HFFc6 (cell line): ENCODE data around the gene NUSAP1. TPM values are rescaled to one million over a fixed set of nuclear protein-coding genes. Genes with fewer than 3 reads are reported as not detected.

ENCODE experiments used
- DNase-seq: peaks from one replicate; pipeline ENCODE4 v3.0.0-alpha.2; 2018
- H3K27ac Mint-ChIP-seq: 2 replicates; pipeline ENCODE4 v1.8.0; 2020; ENCODE audit warnings: mild to moderate bottlenecking, mixed read lengths
- H3K27me3 Mint-ChIP-seq: 2 replicates; pipeline ENCODE4 v1.8.0; 2021; ENCODE audit warnings: mild to moderate bottlenecking, moderate library complexity, mixed read lengths; ENCODE audit not compliant: insufficient read depth
- H3K36me3 Mint-ChIP-seq: 2 replicates; pipeline ENCODE4 v1.8.0; 2021; ENCODE audit warnings: low read depth, mixed read lengths
- H3K4me1 Mint-ChIP-seq: 2 replicates; pipeline ENCODE4 v1.8.0; 2020; ENCODE audit warnings: low read depth, mixed read lengths
- H3K4me3 Mint-ChIP-seq: 2 replicates; pipeline ENCODE4 v1.8.0; 2020; ENCODE audit warnings: mild to moderate bottlenecking, moderate library complexity, mixed read lengths
- H3K9me3 Mint-ChIP-seq: 2 replicates; pipeline ENCODE4 v1.8.0; 2020; ENCODE audit warnings: mild to moderate bottlenecking, mixed read lengths
- CTCF ChIP-seq: fragments of 200-600 bp; sonication (generic); IDR thresholded peaks from 2 replicates; pipeline ENCODE4 v1.5.0; 2021; ENCODE audit warnings: antibody characterized with exemption, mild to moderate bottlenecking
- total RNA-seq, 6 experiments: library from RNA; stranded (reverse); fragmentation: NEBNext Ultra II Directional; extraction: Animal tissue kit (Norgen Biotek cat#: 25700); gene quantifications; 2 replicates in 1 of 6; 3 replicates in 5 of 6; pipeline ENCODE4 v1.2.3, GENCODE V29; 2021

The NUSAP1 gene
- total RNA-seq, 6 experiments from 2014 or later = 30.9 to 69.0 (median 63.6) TPM

- Mint-ChIP-seq H3K27ac (peak overlapping the region; percentile 98), H3K9me3 (no peaks in the 10 kb centered on the region; the same call in 1 of the 2 replicates), H3K4me1 (peaks cover 21% of the 10 kb centered on the region), H3K36me3 (peaks cover 16% of the 10 kb centered on the region; the same call in 1 of the 2 replicates), H3K4me3 (peak overlapping the region; percentile 99), H3K27me3 (peaks cover 6% of the 10 kb centered on the region; the same call in 1 of the 2 replicates)
- DNase-seq = no peak
- no peak for TF ChIP-seq CTCF
Observed at GRCh38 chr15:41331281-41331680, 1.4 kb upstream of the NUSAP1 start.

- Mint-ChIP-seq H3K36me3 (peaks cover 14% of the 10 kb centered on the region; the same call in 1 of the 2 replicates), H3K27ac (peak overlapping the region; percentile 98), H3K4me1 (peaks cover 24% of the 10 kb centered on the region), H3K4me3 (peak overlapping the region; percentile 99), H3K9me3 (no peaks in the 10 kb centered on the region; the same call in 1 of the 2 replicates), H3K27me3 (peaks cover 6% of the 10 kb centered on the region; the same call in 1 of the 2 replicates)
- TF ChIP-seq CTCF = peak; percentile 84; the same call in 1 of the 2 replicates
- peak; percentile 59 for DNase-seq
Observed at GRCh38 chr15:41331833-41332193, 868 bp upstream of the NUSAP1 start.

- Mint-ChIP-seq H3K4me1 (peaks cover 36% of the 10 kb centered on the region), H3K4me3 (peak overlapping the region; percentile 99), H3K9me3 (no peaks in the 10 kb centered on the region; the same call in 1 of the 2 replicates), H3K36me3 (peaks cover 11% of the 10 kb centered on the region; the same call in 1 of the 2 replicates), H3K27ac (peak overlapping the region; percentile 98), H3K27me3 (peaks cover 6% of the 10 kb centered on the region; the same call in 1 of the 2 replicates)
- TF ChIP-seq CTCF = no peak
- no peak for DNase-seq
Observed at GRCh38 chr15:41333026-41333562, 413 bp downstream of the NUSAP1 start.

- peaks cover 6% of the 10 kb centered on the region; the same call in 1 of the 2 replicates for H3K27me3 Mint-ChIP-seq
- no peak for TF ChIP-seq CTCF
- no peak for DNase-seq
- H3K36me3 Mint-ChIP-seq = peaks cover 6% of the 10 kb centered on the region; the same call in 1 of the 2 replicates
- H3K27ac Mint-ChIP-seq = peak overlapping the region; percentile 80
- peak overlapping the region; percentile 99 for H3K4me3 Mint-ChIP-seq
- no peaks in the 10 kb centered on the region; the same call in 1 of the 2 replicates for H3K9me3 Mint-ChIP-seq
- peaks cover 36% of the 10 kb centered on the region for H3K4me1 Mint-ChIP-seq
Observed at GRCh38 chr15:41334293-41335120, 1.8 kb downstream of the NUSAP1 start.

- Mint-ChIP-seq H3K27ac (no peak overlapping the region), H3K4me3 (no peak overlapping the region), H3K36me3 (peaks cover 16% of the 10 kb centered on the region), H3K27me3 (peaks cover 6% of the 10 kb centered on the region; the same call in 1 of the 2 replicates), H3K9me3 (no peaks in the 10 kb centered on the region; the same call in 1 of the 2 replicates), H3K4me1 (peaks cover 39% of the 10 kb centered on the region)
- no peak for TF ChIP-seq CTCF
- DNase-seq = no peak
Observed at GRCh38 chr15:41336549-41336948, 3.9 kb downstream of the NUSAP1 start.
